GM23338 (cell line): Measurements from ENCODE around the gene TBC1D12. TPM values are rescaled to one million over a fixed set of nuclear protein-coding genes. Genes with fewer than 3 reads are reported as not detected.
A peak's percentile ranks its signal among the peaks of the same experiment; 100 is the strongest.

Source experiments
- ATAC-seq: fragments of 200-7000 bp; cut with Tn5 transposase; 3 replicates; pipeline ENCODE4 v1.9.1; 2020
- DNase-seq: peaks from one replicate; pipeline ENCODE4 v3.0.0-alpha.2; 2015; ENCODE audit warnings: low spot score
- H2AFZ ChIP-seq: fragments of 200-600 bp; sonication (generic); 2 replicates; pipeline ENCODE4 v1.8.0; 2016; ENCODE audit warnings: antibody characterized with exemption, mild to moderate bottlenecking, moderate library complexity
- H3F3A ChIP-seq: fragments of 200-600 bp; sonication (generic); replicated peaks from 2 replicates; pipeline ENCODE4 v1.8.0; 2017; ENCODE audit warnings: antibody characterized with exemption, mixed run types, low read depth
- H3K27ac ChIP-seq: fragments of 200-600 bp; sonication (generic); 2 replicates; pipeline ENCODE4 v1.6.1; 2016; ENCODE audit warnings: low read depth
- H3K27me3 ChIP-seq: fragments of 200-600 bp; sonication (generic); 2 replicates; pipeline ENCODE4 v1.8.0; 2016; ENCODE audit warnings: mild to moderate bottlenecking, mixed run types, moderate library complexity; ENCODE audit not compliant: insufficient read depth
- H3K36me3 ChIP-seq: fragments of 200-600 bp; sonication (generic); 2 replicates; pipeline ENCODE4 v1.8.0; 2016; ENCODE audit warnings: mild to moderate bottlenecking; ENCODE audit not compliant: insufficient read depth
- H3K4me1 ChIP-seq: fragments of 200-600 bp; sonication (generic); 2 replicates; pipeline ENCODE4 v1.8.0; 2016; ENCODE audit warnings: mild to moderate bottlenecking, moderate library complexity; ENCODE audit not compliant: insufficient read depth
- H3K4me2 ChIP-seq: fragments of 200-600 bp; sonication (generic); 2 replicates; pipeline ENCODE4 v1.7.1; 2017; ENCODE audit warnings: mixed run types
- H3K4me3 ChIP-seq: fragments of 200-600 bp; sonication (generic); 2 replicates; pipeline ENCODE4 v1.6.1; 2016; ENCODE audit warnings: mixed run types
- H3K79me2 ChIP-seq: fragments of 200-600 bp; sonication (generic); replicated peaks from 2 replicates; pipeline ENCODE4 v1.8.0; 2017; ENCODE audit warnings: mild to moderate bottlenecking; ENCODE audit not compliant: insufficient read depth
- H3K9me2 ChIP-seq: fragments of 200-600 bp; sonication (generic); 2 replicates; pipeline ENCODE4 v1.8.0; 2017; ENCODE audit not compliant: insufficient read depth
- H4K20me1 ChIP-seq: fragments of 200-600 bp; sonication (generic); replicated peaks from 2 replicates; pipeline ENCODE4 v1.8.0; 2017; ENCODE audit warnings: mild to moderate bottlenecking; ENCODE audit not compliant: insufficient read depth
- H3K27ac Mint-ChIP-seq: 2 replicates; pipeline ENCODE4 v1.8.0; 2020; ENCODE audit warnings: inconsistent platforms, mild to moderate bottlenecking, moderate library complexity, mixed read lengths
- H3K27me3 Mint-ChIP-seq: 3 replicates; pipeline ENCODE4 v1.8.0; 2022; ENCODE audit warnings: low read depth, mild to moderate bottlenecking, moderate library complexity, mixed read lengths, inconsistent platforms; ENCODE audit not compliant: insufficient read depth, poor library complexity
- H3K36me3 Mint-ChIP-seq: 3 replicates; pipeline ENCODE4 v1.8.0; 2021; ENCODE audit warnings: low read depth, mild to moderate bottlenecking, inconsistent platforms, moderate library complexity, mixed read lengths
- H3K4me1 Mint-ChIP-seq: 3 replicates; pipeline ENCODE4 v1.8.0; 2020; ENCODE audit warnings: mild to moderate bottlenecking, inconsistent platforms, mixed read lengths
- H3K4me3 Mint-ChIP-seq: 3 replicates; pipeline ENCODE4 v1.8.0; 2021; ENCODE audit warnings: moderate library complexity, mild to moderate bottlenecking, inconsistent platforms, mixed read lengths
- H3K9me3 Mint-ChIP-seq: 3 replicates; pipeline ENCODE4 v1.8.0; 2020; ENCODE audit warnings: moderate library complexity, mild to moderate bottlenecking, inconsistent platforms, mixed read lengths
- CREB1 ChIP-seq: fragments of 250-450 bp; sonication (Bioruptor Pico); IDR thresholded peaks from 2 replicates; pipeline ENCODE4 v1.5.0; 2020; ENCODE audit warnings: low read depth, mild to moderate bottlenecking, moderate library complexity
- CTCF ChIP-seq, 2 experiments: fragments of 200-600 bp in 1 of 2; sonication (generic) in 1 of 2; conservative IDR thresholded peaks; 2 replicates each; pipeline versions ENCODE4 v1.5.1 to v1.6.1; 2016 to 2017; ENCODE audit warnings: antibody characterized with exemption in 2 of 2, low read depth in 2 of 2, mild to moderate bottlenecking in 2 of 2, moderate library complexity in 1 of 2
- EZH2 ChIP-seq: fragments of 200-600 bp; sonication (generic); IDR thresholded peaks from one replicate; pipeline ENCODE4 v1.8.0; 2017; ENCODE audit warnings: antibody characterized with exemption, mild to moderate bottlenecking, low read depth; ENCODE audit not compliant: unreplicated experiment
- NANOG ChIP-seq: IDR thresholded peaks from 2 replicates; pipeline ENCODE4 v1.6.1; 2016; ENCODE audit warnings: antibody characterized with exemption, borderline replicate concordance
- ZNF114 ChIP-seq: fragments of 250-450 bp; sonication (Bioruptor Pico); IDR thresholded peaks from 2 replicates; pipeline ENCODE4 v1.5.0; 2020; ENCODE audit warnings: mild to moderate bottlenecking, moderate library complexity
- ZNF462 ChIP-seq: fragments of 250-450 bp; sonication (Bioruptor Pico); IDR thresholded peaks from 2 replicates; pipeline ENCODE4 v1.5.0; 2020; ENCODE audit warnings: mild to moderate bottlenecking, moderate library complexity
- polyA plus RNA-seq: library from polyadenylated mRNA; unstranded; fragments of >200 nt; fragmentation: Nextera tagmentation; extraction: Ambion mirVana; gene quantifications from 2 replicates; pipeline ENCODE4 v1.2.1, GENCODE V29; 2016
- total RNA-seq: library from RNA; depleted of rRNA; stranded (reverse); fragments of >200 nt; shearing (Covaris generic); gene quantifications from 2 replicates; pipeline ENCODE4 v1.2.3, GENCODE V29; 2014

Gene TBC1D12
- total and polyA plus RNA-seq, 2 experiments from 2014 or later: 2.3 to 3.6 TPM

- 0 out of 2 replicates have a peak, but pooled peaks cover 4% of the 10 kb centered on the region for H3K9me2 ChIP-seq
Measured at GRCh38 chr10:94361171-94361794, 41.1 kb upstream of the TBC1D12 start.

GRCh38 chr10:94362360-94363250 is 39.7 kb upstream of the TBC1D12 start, which contains the start of gene NOC3L:
NOC3L (minus strand) TSS chr10:94362939; CDS start chr10:94362838, 101 bp downstream.
- Histone ChIP-seq H3K79me2 (peaks cover 44% of the 10 kb centered on the region), H3K9me2 (0 out of 2 replicates have a peak, but pooled peaks cover 4% of the 10 kb centered on the region), H3K4me1 (peaks cover 4% of the 10 kb centered on the region; the same call in 1 of the 2 replicates), H4K20me1 (peaks cover 16% of the 10 kb centered on the region), H3K27ac (0 out of 2 replicates have a peak within 1 kb of the TSS, but pooled peaks have one; percentile 4), H3K4me2 (peak within 1 kb of the TSS; percentile 95), H3K27me3 (peaks cover 32% of the 10 kb centered on the region), H3F3A (no peaks in the 10 kb centered on the region), H3K36me3 (peaks cover 18% of the 10 kb centered on the region; the same call in 1 of the 2 replicates), H2AFZ (peak within 1 kb of the TSS; percentile 91), H3K4me3 (peak within 1 kb of the TSS; percentile 88)
- peak; percentile 99 for ATAC-seq
- Mint-ChIP-seq H3K9me3 (peaks cover 3% of the 10 kb centered on the region; the same call in 2 of the 3 replicates), H3K27ac (peak within 1 kb of the TSS; percentile 90), H3K27me3 (peaks cover 16% of the 10 kb centered on the region), H3K36me3 (peaks cover 31% of the 10 kb centered on the region), H3K4me1 (no peaks in the 10 kb centered on the region), H3K4me3 (peak within 1 kb of the TSS; percentile 96)
- DNase-seq: peak; percentile 99
- peak; percentile 66 for TF ChIP-seq CREB1 (CRISPR knock-in tag)
- no peak for TF ChIP-seq ZNF462 (CRISPR knock-in tag)

More at GRCh38 chr10:94361171-94361794, 41.1 kb upstream of the TBC1D12 start:
- Histone ChIP-seq H2AFZ (no peak overlapping the region), H3K36me3 (peaks cover 26% of the 10 kb centered on the region; the same call in 1 of the 2 replicates), H3K79me2 (peaks cover 44% of the 10 kb centered on the region), H4K20me1 (peaks cover 21% of the 10 kb centered on the region), H3K27me3 (peaks cover 32% of the 10 kb centered on the region), H3K4me3 (peak overlapping the region; percentile 88), H3K4me2 (peak overlapping the region; percentile 95), H3K4me1 (peaks cover 4% of the 10 kb centered on the region; the same call in 1 of the 2 replicates), H3K27ac (no peak overlapping the region), H3F3A (no peaks in the 10 kb centered on the region)
- Mint-ChIP-seq H3K36me3 (peaks cover 42% of the 10 kb centered on the region), H3K27ac (no peak overlapping the region), H3K27me3 (peaks cover 16% of the 10 kb centered on the region), H3K4me3 (peak overlapping the region; percentile 96), H3K9me3 (peaks cover 3% of the 10 kb centered on the region; the same call in 2 of the 3 replicates), H3K4me1 (no peaks in the 10 kb centered on the region)
- ATAC-seq (no peak), DNase-seq (no peak)
- TF ChIP-seq EZH2 (no peak), CTCF (conservative IDR thresholded peaks at IDR 0.05; ENCODE audit: low read depth in 2 of 2) (no peak), ZNF114 (CRISPR knock-in tag) (no peak), NANOG (no peak)
